ENCODE data around the gene DDIAS. TPM values are rescaled to one million over a fixed set of nuclear protein-coding genes. Genes with fewer than 3 reads are reported as not detected.
"Not testable (repeated sequence)": the region's sequence is repeated elsewhere in the genome, so short reads cannot be mapped to it uniquely, and the experiment has no call there.

DDIAS gene
- total RNA-seq, 1 experiment from 2014 or later, result 30.1 TPM

DNA sequence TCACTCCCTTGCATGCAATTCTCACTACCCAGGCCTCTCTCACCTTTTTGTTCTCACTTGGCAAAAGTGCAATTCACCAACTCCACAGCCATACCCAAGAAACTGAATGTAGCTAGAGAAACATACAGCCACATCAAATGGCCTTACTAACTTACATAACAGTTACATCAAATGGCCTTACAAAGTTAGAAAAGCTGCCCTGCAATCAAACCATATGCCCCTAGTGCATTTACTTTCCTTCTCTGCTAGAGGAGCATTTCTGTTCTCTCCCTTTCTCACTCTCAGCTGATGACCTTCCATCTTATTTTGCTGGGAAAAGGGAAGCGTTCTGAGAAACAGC lies 11.6 kb upstream of the DDIAS start:
- no peak for DNase-seq (ENCODE audit: low read depth)

DNA sequence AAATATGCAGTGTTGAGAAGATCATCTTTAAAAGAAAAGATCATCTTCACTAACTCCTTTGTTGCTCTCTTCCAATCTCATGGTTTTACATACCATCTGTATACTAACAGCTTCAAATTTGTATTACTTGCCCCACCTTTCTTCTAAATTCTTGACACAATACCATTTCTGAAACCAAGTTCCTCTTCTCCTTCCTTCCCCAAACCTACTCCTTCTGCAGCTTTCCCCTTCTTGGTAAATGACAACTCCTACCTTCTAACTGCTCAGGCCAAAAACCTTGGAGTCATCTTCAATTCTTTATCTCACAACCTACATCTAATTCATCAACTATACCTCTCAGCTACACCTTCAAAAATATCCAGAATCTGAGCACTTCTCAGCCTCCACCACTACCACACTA lies 10.6 kb upstream of the DDIAS start:
- DNase-seq (ENCODE audit: low read depth), result no peak

DNA sequence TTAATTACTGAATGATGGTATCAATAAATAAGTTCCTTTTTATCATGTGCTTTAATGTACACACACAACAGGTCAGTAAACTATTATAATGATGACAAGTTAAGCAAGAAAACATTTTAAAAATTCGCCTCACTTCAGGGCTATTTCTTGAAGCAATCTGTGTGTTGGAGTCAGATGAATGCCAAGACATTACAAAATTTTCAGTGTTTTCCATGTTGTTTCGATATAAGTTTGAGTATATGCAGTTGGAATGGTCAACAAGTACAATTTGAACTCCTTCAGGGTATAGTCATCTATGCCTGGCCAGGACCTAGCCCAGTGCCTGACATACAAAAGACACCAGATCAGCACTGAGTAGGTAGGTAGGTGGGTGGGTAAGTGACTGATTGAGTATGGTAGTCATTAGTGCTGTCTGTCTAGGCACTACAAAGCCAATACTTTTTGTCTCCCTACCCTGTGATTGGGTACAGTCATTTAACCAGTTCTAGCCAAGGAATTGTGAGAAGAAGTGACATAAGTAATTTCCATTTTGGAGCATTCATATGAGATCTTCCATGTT lies 8.8 kb upstream of the DDIAS start:
- no peak for DNase-seq (ENCODE audit: low read depth)

DNA sequence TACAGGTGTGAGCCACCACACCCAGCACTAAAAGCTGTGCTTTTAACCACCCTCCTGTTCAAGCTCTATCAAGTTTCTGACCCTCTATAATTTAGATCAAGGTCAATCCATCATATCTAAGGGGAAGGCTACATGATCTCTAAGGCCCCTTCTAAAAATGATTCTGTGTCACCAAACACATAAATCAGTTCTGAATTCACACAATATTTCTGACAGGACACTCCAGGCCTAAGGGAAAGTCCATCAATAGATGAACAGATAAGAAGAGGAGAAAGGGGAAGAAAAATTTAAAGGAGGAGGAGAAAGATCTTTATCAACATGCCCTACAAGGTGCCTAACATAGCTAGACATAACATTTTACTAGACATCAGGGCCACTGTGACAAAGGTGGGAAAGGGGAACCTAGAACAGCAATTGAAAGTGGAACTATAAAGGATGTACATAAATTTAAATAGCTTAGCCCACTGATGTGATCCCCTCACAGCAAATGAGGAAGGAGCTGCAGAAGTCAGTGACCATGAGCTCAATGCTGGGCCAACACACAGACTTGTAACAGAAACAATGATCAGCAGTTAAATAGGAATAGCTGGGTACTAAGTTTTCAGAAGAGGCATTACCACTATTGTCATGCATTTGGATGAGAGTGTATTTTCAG lies 6.0 kb upstream of the DDIAS start:
- no peak for DNase-seq (ENCODE audit: low read depth)

DNA sequence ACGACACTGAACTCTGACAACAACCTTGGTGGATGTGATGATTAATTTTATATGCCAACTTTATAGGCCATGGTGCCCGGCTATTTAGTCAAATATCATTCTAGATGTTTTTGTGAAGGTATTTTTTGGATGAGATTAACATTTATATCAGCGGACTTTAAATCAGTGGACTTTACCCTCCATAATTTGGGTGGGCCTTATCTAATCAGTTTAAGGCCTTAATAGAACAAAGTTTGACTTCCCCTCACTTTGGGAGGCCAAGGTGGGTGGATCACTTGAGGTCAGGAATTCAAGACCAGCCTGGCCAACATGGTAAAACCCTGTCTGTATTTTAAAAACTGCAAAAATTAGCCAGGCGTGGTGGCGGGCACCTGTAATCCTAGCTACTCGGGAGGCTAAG lies 5.4 kb upstream of the DDIAS start:
- DNase-seq (ENCODE audit: low read depth), result no peak

DNA sequence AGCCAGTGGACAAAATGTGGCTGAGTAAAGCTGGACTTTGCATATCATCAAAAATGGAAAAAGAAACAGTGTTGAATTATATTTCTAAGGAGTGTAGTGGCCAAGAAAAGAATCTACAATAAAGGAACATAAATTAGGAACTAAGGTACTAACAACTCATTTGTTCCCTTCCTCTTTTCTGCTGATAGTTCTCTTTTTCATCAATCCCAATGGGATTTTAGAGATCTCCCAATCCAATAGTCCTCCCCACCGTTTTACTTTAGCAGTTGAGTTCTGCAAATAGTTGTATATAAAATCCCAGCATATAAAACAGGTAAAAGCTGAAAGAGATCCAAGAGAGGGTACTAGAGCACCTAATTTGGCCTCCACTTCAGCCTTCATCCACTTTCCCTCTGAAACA lies 3.3 kb upstream of the DDIAS start:
- no peak for DNase-seq (ENCODE audit: low read depth)

DNA sequence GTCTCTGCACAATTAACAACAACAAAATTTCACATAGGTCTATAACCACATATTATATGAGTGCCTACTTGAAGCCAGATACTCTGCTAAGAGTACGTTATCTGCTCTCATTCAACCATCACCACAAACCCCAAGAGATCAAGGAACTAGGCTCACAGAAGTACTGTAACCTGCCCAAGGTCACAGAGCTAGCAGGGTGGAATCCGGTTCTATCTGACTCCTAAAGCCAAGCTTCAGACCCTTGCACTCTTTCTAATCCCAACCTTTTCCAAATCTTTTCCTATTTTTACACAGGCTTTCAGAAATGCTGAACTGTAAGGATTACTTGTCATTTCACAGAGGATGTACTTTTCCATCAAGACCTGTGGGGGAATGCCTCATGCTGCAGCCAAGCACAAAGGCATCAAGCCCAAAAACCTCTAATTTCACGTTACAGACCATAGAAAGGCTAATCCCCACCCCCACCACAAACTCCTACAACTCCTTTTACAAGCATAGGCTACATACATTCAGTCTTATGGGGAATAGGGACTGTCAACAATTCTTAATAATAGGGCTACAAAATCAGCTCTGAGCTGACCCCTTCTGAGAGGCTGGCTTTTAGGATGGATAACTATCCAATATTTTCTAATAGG lies 2.2 kb upstream of the DDIAS start:
- no peak for DNase-seq (ENCODE audit: low read depth)

DNA sequence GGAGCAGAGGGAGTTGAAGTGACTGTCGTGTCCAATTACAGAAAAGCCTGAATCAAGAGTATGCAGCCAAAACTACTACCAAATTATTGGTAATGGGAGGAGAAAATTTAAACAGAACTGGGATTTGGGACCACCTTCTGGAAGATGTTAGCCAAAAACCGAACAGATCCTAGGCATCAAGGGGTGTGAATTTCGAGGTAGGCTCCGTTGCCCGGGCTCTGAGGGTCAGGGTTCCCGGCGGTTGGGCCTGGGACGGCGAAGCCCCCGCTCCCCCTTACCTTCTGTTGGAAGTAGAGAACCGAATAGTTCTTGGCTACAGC lies 1.6 kb upstream of the DDIAS start:
- no peak for DNase-seq (ENCODE audit: low read depth)

DNA sequence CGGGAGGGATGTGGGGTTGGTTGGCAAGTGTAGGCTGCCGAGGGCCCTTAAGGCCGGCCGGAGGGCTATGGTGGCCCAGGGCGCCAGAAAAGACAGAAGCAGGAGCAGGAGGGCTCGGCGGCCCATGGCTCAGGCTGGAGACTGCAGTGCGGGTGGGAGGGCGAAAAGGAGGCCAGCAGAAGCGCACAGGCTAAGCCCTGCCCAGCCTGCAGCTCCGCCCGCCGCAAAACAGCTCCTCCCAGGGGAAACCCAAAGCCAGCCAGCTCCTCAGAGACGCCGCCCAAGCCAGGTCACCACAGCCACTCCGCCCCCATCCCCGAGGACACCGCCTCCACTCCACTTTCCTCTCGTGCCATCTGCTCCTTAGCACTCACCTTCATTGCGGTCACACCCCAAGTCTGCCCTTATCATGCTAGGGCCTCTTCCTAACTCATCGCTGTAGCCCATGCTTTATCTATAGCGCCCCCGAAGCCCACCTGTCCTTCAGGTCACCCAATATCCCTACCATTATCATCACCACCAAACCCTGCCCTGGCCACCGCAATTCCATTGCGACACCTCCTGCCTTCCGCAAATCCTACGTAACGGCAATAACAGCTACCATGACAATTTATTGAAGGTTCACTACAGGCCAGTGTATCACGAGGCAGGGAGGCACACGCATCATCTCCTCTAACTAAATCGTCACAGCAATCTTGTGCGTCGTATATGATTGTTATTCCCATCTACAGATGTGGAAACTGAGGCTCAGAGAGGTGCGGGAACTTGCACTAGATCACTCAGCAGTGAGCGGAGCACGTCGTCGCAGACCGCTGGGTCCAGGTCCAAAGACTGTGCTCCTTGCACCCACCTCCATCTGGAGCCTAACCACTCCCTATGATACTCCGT lies 1.0 kb upstream of the DDIAS start, which contains the start of gene PRCP:
TSS of gene PRCP (minus strand) at position 154 of the 888 bp plus-strand sequence. CDS start at position 126, 28 bp downstream.
- peak; percentile 85 for DNase-seq (ENCODE audit: low read depth)

DNA sequence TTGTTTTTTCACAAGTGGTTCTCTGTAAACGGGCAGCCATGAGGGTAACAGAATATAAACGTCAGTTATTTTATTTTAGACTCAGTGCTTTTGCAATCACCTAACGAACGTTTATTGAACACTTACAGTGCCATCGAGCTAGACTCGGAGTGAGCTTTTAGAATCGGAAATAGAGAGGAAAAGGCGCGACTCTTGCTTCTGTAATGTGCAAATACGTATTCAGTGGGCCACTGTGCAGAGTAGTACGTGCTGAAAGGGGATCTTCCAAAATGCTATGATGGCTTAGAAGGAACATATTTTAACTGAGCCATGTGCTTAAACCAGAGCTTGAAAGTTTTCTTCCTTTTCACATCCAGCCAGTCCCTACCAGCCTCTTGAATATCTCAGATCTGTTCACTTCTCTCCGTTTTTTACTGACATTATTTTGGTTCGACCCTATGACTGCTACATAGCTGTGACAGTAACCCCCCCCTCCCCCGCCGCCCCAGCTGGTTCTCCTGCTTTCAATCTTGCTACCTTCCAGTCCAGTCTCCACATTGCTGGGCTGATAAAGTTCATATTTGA lies 468 bp downstream of the DDIAS start:
- no peak for DNase-seq (ENCODE audit: low read depth)

DNA sequence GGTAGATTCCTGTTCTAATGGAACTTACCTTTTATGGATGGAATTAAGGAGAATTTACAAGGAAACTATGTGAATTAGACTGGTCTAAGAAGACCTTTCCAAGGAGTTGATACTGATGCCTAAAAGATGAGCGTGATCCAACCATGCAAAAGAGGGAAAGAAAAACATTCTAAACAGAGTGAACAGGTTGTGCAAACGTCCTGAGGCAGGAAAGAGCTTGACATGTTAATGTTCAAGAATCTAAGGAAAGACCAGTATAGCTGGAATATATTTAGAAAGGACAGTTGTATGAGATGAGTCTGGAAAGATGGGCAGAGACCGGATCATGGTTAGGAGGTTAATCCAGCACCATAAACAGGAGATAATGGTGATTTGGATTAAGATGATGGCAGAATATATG lies 1.3 kb downstream of the DDIAS start:
- no peak for DNase-seq (ENCODE audit: low read depth)

DNA sequence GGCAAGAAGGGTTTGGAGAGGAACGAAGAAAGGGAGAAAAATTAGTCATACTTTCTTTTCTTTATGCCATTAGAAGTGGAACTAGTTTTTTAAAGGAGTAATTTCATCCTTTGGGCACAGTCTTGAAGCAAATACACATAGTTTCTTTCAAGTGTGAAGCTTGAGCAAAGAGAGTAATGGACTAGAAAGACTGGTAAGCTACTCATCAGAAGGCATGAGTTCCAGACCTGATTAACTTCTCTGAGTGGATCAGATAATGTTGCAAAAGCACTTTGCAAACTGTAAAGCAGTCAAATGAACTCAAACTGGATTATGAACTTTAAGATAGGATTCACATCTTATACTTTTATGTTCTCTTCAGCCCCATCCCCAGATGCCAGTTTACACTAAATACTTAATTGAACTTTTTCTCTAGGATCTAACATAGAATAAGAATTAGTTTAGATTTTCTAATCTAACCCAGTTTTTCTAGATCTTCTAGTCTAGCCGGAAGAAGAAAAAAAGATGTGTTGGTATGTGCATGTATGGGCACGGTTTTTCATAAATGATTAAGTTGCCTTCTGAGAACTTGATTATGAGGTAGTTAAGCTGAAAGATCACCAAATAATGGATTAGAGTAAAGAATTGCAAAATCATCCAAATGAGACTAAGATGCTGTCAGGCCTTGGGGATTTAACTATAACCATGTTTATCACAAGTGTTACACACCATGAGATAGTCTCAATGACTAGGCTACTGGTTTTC lies 2.5 kb downstream of the DDIAS start:
- DNase-seq (ENCODE audit: low read depth), result no peak

DNA sequence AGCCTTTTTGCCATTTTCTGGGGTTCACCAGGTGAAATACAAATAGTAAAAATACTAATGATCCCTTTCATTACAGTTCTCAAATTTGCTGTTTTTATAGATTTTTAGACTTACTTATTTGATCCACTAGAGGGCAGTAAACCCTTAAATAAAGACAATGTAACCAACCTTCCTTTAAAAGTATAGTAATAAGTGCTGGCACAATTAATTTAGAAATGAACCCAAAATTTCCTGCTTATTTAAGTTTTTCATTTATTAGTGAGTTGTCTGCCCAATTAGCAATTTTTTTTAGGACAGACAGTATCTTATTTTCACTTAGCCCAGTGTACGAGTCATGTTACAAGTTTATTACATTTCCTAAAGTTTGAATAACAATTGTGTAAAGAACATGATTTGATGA lies 4.7 kb downstream of the DDIAS start:
- DNase-seq (ENCODE audit: low read depth), result peak; percentile 29

DNA sequence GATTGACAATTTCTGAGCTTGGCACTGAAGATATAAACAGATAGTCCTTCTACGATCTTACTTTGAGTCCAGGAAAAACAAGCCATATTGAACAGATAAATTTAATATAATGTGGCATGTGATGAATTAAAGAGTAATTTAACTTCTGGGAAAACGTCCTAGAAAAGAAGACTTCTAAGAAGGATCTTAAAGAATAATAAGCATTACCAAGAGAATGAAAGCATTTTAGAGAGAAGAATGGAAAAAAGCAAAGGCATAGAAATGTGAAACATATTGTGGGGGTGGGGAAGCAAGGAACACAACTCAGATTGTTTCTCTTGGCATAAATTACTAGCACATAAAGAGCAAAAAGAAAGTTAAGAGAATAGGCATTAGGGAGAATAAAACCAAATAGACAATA lies 5.4 kb downstream of the DDIAS start:
- DNase-seq (ENCODE audit: low read depth), result no peak

DNA sequence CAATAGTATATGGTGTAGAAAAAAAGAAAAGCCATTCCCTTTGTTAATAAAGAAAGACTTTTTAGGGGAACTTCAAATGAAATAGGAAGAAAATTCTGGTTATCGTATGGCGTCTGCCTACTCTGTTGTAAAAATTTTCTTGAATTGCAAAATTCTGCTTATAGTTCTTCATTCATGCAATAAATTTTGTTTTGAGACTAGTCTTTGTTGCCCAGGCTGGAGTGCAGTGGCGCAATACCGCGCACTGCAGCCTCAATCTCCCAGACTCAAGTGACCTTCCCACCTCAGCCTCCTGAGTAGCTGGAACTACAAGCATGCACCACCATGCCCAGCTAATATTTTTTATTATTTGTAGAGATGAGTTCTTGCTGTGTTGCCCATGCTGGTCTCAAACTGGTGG lies 5.8 kb downstream of the DDIAS start:
- no peak for DNase-seq (ENCODE audit: low read depth)

DNA sequence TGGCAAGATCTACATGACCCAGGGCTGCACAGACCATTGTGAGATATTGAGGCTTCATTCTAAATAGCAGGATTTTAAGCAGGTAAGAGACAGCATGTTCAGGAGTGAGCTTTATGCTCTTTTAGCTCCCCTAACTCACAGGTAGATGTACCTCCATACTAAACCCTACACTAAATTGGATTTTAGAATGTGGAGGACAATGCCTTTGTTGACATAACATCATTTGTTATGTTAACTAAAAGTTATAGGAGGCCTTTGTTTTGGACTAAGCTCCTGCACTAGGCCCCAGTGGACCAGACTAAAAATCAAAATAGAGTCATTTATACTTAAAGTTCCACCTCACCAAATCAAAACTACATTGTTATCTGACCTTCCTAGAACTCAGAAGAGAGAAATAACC lies 6.8 kb downstream of the DDIAS start:
- DNase-seq (ENCODE audit: low read depth), result no peak

DNA sequence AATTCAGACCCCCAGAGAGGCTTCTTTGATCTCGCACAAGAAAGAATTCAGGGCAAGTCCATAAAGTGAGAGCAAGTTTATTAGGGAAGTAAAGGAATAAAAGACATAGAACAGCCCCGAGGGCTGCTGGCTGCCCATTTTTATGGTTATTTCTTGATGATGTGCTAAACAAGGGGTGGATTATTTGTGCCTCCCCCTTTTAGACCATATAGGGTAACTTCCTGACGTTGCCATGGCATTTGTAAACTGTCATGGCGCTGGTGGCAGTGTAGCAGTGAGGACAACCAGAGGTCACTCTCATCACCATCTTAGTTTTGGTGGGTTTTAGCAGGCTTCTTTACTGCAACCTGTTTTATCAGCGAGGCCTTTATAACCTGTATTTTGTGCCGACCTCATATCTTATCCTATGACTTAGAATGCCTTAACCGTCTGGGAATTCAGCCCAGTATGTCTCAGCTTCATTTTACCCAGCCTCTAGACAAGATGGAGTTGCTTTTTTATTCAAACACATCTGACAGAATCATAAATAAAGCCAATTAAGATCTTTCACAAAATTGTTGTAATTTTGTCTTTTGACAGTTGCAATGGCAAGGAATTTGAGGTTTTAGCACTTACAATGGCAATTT lies 7.6 kb downstream of the DDIAS start:
- no peak for DNase-seq (ENCODE audit: low read depth)

DNA sequence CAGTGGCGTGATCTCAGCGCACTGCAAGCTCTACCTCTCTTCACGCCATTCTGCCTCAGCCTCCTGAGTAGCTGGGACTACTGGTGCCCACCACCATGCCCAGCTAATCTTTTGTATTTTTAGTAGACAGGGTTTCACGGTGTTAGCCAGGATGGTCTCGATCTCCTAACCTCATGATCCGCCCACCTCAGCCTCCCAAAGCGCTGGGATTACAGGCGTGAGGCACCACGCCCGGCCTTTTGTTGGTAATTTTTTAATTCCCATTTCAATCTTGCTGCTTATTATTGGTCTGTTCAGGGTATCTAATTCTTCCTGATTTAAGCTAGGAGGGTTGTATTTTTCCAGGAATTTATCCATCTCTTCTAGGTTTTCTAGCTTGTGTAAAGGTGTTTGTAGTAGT lies 18.2 kb downstream of the DDIAS start:
- not testable (repeated sequence) for DNase-seq (ENCODE audit: low read depth)

DNA sequence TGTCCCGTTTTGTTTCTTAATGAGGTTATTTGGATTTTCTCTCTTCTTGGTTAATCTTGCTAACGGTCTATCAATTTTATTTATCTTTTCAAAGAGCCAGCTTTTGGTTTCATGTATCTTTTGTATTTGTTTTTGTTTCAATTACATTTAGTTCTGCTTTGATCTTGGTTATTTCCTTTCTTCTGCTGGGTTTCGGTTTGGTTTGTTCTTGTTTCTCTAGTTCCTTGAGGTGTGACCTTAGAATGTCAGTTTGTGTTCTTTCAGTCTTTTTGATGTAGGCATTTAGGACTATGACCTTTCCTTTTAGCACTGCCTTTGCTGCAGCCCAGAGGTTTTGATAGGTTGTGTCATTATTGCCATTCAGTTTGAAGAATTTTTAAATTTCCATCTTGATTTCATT lies 18.7 kb downstream of the DDIAS start:
- not testable (repeated sequence) for DNase-seq (ENCODE audit: low read depth)

DNA sequence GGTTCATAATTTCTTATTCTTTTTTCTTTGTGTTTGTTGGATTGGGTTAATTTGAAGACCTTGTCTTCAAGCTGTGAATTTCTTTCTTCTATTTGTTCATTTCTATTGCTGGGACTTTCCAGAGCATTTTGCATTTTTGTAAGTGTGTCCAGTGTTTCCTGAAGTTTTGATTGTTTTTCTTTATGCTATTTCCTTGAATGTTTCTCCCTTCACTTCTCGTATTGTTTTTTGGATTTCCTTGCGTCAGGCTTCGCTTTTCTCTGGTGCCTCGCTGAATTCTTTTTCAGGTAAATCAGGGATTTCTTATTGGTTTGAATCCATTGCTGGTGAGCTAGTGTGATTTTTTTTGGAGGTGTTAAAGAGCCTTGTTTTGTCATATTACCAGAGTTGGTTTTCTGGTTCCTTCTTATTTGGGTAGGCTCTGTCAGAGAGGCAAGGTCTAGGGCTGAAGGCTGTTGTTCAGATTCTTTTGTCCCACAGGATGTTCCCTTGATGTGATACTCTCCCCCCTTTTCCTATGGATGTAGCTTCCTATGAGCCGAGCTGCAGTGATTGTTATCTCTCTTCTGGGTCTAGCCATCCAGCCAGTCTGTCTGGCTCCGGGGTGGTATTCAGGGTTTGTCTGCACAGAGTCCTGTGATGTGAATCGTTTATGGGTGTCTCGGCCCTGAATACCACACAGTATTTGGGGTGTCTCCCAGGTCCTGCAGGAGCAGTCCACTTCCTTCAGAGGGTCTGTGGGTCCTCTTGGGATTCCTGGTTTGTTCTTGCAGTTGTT lies 21.0 kb downstream of the DDIAS start:
- not testable (repeated sequence) for DNase-seq (ENCODE audit: low read depth)
